ENCODE measurements around the gene OR2T6. TPM values are rescaled to one million over a fixed set of nuclear protein-coding genes. Genes with fewer than 3 reads are reported as not detected.
"Not testable (repeated sequence)": the region's sequence is repeated elsewhere in the genome, so short reads cannot be mapped to it uniquely, and the experiment has no call there.

The OR2T6 gene
- total RNA-seq, 1 donor from 2014 or later: not detected

- not testable (repeated sequence) for H3K36me3 Mint-ChIP-seq (ENCODE audit: insufficient read depth); DNase-seq (ENCODE audit: low spot score, unreplicated experiment); H3K27ac Mint-ChIP-seq; H3K4me1 Mint-ChIP-seq (ENCODE audit: low read depth); H3K27me3 Mint-ChIP-seq; H3K4me3 Mint-ChIP-seq (ENCODE audit: low read depth)
- peaks cover 14% of the 10 kb centered on the region for H3K9me3 Mint-ChIP-seq (ENCODE audit: low read depth)
Measured at GRCh38 chr1:248438668-248439067, 63.1 kb downstream of the OR2T6 start.

GRCh38 chr1:248439283-248439682 is 63.7 kb downstream of the OR2T6 start:
- not testable (repeated sequence) for H3K4me1 Mint-ChIP-seq (ENCODE audit: low read depth); H3K27me3 Mint-ChIP-seq; H3K4me3 Mint-ChIP-seq (ENCODE audit: low read depth); H3K36me3 Mint-ChIP-seq (ENCODE audit: insufficient read depth); DNase-seq (ENCODE audit: low spot score, unreplicated experiment); H3K27ac Mint-ChIP-seq
- H3K9me3 Mint-ChIP-seq (ENCODE audit: low read depth): peaks cover 16% of the 10 kb centered on the region

Other genes with a start within 250 kb of the OR2T6 start
- not detected in 2 replicates for gene OR2M5, start 230.6 kb upstream of the OR2T6 start, total RNA-seq
- not detected in 2 replicates for gene OR2M2, start 200.9 kb upstream of the OR2T6 start, total RNA-seq
- not detected in 2 replicates for gene OR2M3, start 178.5 kb upstream of the OR2T6 start, total RNA-seq
- not detected in 2 replicates for gene OR2M4, start 144.3 kb upstream of the OR2T6 start, total RNA-seq
- gene OR2T33, start 97.8 kb upstream of the OR2T6 start, total RNA-seq: not detected in 2 replicates
- not detected in 2 replicates for gene OR2T12, start 72.3 kb upstream of the OR2T6 start, total RNA-seq
- not detected in 2 replicates for gene OR2M7, start 51.2 kb upstream of the OR2T6 start, total RNA-seq
- not detected in 2 replicates for gene OR14C36, start 27.0 kb upstream of the OR2T6 start, total RNA-seq
- gene OR2T4, start 14.1 kb upstream of the OR2T6 start, total RNA-seq: not detected in 2 replicates
- gene OR2T1, start 27.3 kb downstream of the OR2T6 start, total RNA-seq: not detected in 2 replicates
- not detected in 2 replicates for gene OR2T2, start 69.9 kb downstream of the OR2T6 start, total RNA-seq
- gene OR2T3, start 97.6 kb downstream of the OR2T6 start, total RNA-seq: not detected in 2 replicates
- gene OR2T5, start 112.8 kb downstream of the OR2T6 start, total RNA-seq: not detected in 2 replicates
- gene OR2G6, start 132.3 kb downstream of the OR2T6 start, total RNA-seq: not detected in 2 replicates
- not detected in 2 replicates for gene OR2T29, start 187.0 kb downstream of the OR2T6 start, total RNA-seq
- not detected in 2 replicates for gene OR2T34, start 199.0 kb downstream of the OR2T6 start, total RNA-seq
- gene OR2T10, start 222.0 kb downstream of the OR2T6 start, total RNA-seq: not detected in 2 replicates